GM19025 (cell line): Measurements from ENCODE around the gene LRRC18.

ENCODE experiments used
- ATAC-seq: cut with Tn5 transposase; IDR thresholded peaks from one replicate; pipeline ENCODE4 v1.9.1; 2021; ENCODE audit warnings: mild to moderate bottlenecking, low read depth, moderate library complexity; ENCODE audit not compliant: unreplicated experiment

LRRC18 gene

GRCh38 chr10:48946891-48947500 is 7.4 kb upstream of the LRRC18 start:
- ATAC-seq = no peak

DNA sequence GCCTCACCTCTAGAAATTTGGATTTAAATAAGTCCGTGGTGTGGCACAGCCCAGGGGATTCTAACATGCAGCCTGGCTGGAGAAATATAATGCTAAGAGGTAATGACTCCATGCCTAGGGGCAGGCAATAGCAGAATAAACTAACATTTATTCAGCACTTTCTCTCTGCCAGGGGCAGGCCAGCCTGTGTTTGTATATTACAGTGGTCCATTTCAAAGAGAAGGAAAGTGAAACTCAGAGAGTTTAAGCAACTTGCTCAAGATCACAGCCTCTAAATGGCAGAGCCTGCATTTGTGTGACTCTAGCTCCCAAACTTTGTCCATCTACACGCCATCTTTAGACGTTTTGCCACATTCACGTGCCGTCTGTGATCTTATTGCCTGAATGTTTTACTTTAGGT is 6.7 kb upstream of the LRRC18 start:
- no peak for ATAC-seq

DNA sequence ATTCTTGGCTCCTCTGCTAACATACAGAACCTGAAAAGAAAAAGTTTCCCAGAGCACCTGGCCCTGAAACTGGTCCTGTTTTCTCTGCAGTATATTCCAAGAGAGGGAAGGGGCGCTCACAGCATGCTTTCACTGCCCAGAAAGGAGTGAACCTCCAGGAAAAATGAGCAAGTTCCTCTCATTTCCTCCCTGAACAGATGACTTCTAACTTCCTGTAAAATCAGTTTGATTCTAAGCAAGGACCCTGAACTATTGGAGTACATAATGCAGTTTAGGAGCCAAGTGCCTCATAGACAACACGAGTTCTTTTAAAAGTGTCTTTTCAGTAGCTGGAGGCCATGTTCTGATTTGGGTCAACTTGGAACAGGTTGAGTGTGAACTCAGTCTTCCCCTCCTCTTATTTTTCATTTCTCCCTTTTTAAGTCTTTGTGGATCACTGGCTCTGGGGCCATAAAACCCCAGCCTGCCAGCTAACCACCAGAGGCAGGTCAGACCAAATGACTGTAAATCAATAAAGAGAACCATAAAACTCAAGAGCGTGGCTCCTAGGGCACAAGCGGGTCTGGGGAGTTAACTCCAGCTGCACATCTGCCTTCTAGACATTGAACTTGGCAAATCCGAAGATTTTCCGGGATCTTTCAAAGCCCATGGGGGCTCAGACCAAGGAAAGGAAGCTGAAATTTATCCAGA is 5.9 kb upstream of the LRRC18 start:
- ATAC-seq = no peak

DNA sequence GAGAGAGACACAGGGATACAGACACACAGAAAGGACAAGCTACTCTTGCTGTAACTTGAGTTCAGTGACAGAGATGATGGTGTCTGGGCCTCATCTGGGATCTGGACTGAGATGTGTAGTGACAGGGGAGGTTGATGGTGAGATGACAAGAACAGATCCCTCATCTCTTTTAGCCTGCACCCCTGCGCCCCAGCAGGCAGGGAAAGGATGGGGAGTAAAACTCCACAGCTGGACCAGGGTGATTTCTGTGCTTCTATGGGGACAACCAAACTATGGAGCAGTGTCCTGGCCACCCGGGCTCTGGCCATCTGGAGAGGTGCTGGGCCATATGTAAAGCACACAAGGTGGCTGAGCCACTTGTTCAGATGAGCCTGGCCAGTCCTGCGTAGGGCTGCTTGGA is 4.5 kb upstream of the LRRC18 start:
- ATAC-seq = no peak

- ATAC-seq = no peak
Observed at GRCh38 chr10:48943096-48943495, 3.5 kb upstream of the LRRC18 start.

GRCh38 chr10:48941427-48942075 is 1.9 kb upstream of the LRRC18 start:
- ATAC-seq = no peak

- no peak for ATAC-seq
Observed at GRCh38 chr10:48940958-48941357, 1.3 kb upstream of the LRRC18 start.

- no peak for ATAC-seq
Observed at GRCh38 chr10:48940372-48940771, 732 bp upstream of the LRRC18 start.

DNA sequence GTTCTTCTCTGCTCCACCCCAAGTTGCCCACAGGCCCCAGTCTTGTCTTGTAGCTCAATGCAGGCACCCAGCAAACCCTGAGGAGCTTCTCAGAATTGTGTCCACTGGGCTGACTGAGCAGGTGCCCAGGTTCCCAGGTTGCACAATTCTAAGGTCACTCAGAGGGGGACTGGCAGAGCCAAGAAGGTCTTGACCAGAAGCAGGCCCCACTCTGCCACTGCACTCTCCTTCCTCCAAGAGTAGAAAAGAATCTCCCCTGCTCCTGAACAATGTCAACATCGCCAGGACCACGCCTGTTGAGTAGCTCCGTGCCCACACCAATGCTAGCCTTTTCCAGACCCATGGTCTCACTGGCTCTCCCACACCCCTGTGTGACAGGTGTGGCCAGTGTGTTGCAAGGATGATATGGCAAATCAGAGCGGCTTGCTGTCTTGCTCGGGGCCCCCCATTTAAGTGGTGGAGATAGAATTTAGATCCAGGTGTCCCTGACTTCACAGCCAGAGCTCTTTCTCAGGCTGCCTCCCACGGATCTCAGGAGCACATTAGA is 577 bp downstream of the LRRC18 start:
- ATAC-seq = no peak

DNA sequence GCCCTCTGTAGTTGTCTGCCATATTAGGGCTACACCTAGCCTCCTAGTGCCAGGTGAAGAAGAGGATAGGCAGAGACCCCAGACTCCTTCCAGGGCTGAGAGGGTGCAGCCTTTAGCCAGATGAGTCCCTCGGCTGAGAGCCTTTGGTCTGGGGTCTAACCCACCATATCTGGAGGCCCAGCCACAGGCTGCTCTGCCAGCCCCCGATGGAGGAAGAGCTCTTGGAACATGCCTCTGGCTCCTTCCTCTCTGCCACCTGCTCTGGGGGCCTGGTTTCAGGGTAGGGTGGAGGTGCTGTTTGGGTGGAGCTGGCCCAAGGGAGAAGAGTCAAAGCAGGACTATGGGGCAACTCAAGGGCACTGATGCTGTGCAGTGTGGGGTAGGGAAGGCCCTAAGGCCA is 1.4 kb downstream of the LRRC18 start:
- ATAC-seq = no peak

DNA sequence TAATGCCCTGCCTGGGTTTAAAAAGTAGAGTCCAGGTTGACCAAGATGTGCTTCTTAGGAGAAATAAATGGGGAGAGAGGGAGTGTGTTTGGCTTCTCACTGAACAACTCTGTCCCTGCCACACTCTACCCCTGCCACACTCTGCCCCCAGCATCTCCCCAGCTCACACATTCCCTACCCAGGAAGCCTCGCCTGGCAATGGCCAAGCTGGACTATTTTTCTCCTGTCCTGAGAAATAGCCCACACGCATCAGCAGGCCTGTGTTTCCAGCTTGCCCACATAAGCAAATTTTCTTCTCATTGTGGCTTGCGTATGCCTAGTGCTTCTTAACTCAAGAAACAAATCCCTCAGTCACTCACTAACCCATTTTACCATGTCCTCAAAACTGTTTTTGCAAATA is 1.8 kb downstream of the LRRC18 start:
- no peak for ATAC-seq

DNA sequence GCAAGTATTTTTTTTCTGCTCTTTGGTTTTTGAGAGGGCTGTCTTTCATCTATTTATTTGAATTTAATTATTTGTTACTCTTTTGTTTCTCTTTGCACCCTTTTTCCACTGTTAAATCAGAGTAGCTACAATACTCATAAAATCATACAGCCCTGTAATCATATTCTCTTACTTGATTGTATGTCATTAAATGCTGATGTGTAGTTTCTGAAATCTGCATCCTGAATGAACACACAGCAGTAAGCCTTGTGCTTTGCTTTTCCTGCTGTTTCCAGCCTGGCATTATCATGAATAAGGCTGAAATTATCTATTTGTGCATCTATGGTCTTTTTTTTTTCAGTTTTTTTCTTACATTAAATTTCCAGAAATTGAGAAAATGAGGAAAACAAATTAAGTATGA is 4.1 kb downstream of the LRRC18 start:
- no peak for ATAC-seq

GRCh38 chr10:48934672-48935501 is 4.8 kb downstream of the LRRC18 start:
- ATAC-seq = no peak

DNA sequence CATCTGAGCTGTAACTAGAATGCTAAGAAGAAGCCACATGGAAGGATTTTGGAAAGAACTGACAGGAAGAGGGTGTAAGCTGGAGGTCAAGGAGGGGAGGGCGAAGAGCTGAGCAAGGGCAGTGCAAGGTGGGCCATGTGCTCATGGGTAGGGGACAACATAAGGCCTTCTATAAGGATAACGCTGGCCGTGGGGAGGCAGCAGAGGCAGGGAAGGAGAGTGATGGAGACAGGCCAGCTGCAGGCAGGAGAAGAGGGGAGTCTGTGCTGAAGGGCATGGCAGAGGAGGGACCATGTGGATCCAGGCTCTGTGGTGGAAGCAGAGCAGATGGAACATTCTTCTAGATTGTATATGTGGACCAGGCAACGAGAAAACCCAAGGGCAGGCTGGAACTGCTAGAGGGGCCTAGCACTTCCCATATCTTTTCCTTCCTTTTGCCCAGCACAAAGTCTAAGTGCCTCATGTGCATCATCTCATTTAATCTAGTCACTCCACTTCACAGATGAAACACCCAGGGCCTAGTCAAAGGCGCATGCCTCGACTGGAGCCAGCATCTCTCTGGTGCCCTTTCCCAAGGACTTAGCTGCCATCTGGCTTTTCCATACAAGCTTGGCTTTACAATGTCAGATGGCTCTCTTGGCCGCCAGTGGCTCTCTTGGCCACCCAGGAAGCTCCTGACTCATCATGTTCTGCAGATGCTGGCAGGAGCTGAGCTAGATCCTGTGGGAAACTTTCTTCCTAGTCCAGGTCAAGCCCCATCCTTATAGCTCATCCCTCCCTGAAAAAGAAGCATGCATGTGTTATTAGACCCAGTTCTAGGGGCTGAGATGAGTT is 6.6 kb downstream of the LRRC18 start:
- no peak for ATAC-seq

- no peak for ATAC-seq
Observed at GRCh38 chr10:48931188-48931587, 8.5 kb downstream of the LRRC18 start.

DNA sequence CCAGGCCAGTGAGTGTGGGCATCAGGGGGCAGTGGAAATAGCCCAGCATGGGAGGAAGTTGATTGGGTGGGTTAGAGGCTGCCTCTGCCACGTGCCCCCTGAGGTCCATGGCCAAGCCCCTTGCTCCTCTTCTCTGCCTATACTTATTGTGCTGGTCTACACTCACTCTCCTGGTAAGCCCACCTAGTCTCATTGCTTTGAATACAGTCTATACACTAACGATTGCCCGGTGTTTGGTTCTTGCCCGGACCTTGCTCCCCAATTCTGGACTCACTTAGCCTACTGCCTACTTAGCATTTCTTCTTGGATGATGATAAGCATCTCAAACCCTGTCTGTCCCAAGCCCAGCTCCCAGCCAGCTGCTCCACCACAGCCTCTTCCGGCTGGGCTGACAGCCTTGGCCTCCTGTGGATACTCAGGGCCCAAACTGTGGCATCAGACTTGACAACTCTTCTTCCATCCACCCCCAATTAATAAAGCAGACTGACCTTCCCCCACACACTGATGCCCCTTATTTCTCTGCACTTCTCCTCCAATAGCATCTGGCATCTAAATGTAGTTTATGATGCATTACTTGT is 10.1 kb downstream of the LRRC18 start:
- no peak for ATAC-seq

- ATAC-seq = no peak
Observed at GRCh38 chr10:48926764-48927540, 12.7 kb downstream of the LRRC18 start.

- ATAC-seq = no peak
Observed at GRCh38 chr10:48926255-48926654, 13.4 kb downstream of the LRRC18 start.

DNA sequence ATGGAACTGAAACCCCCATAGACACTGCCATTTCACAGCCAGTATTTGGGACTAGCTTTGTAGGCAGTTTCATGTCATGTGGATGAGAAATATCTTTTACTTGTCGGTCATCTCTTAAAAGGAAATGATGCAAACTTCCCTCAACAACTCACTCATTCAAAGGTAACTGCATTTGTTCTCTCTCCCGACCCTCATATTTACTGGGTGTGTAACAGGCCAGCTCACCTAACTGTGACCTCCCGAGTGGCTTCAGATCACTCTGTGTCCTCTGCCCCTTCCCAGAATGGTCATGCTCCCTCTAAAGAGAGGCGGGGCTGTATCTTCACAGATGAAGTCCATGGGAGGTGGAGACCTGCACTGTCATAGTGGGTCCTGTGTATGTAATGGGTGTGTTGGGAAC is 14.7 kb downstream of the LRRC18 start:
- no peak for ATAC-seq
